Astrocyte (in vitro differentiated cells and primary cell): ENCODE measurements around the gene BOD1L1. TPM values are rescaled to one million over a fixed set of nuclear protein-coding genes. Genes with fewer than 3 reads are reported as not detected.
A peak's percentile ranks its signal among the peaks of the same experiment; 100 is the strongest.

Source experiments
- DNase-seq: peaks from one replicate; pipeline ENCODE4 v3.0.0-alpha.2; 2010; ENCODE audit warnings: low read depth
- FAIRE-seq: peaks from 2 replicates; lab custom pipeline; 2011; peaks lifted over from hg19 to GRCh38; lab: Jason Lieb, UNC
- H2AFZ ChIP-seq: 2 replicates; pipeline ENCODE4 v1.6.0; 2012; ENCODE audit warnings: low read depth, low read length, inconsistent platforms
- H3K27ac ChIP-seq: 2 replicates; pipeline ENCODE4 v1.5.1; 2011; ENCODE audit warnings: low read depth, low read length, inconsistent platforms
- H3K27me3 ChIP-seq: 2 replicates; pipeline ENCODE4 v1.6.0; 2011; ENCODE audit warnings: low read length, inconsistent platforms; ENCODE audit not compliant: insufficient read depth
- H3K36me3 ChIP-seq: 2 replicates; pipeline ENCODE4 v1.5.1; 2011; ENCODE audit warnings: low read length, inconsistent platforms; ENCODE audit not compliant: insufficient read depth
- H3K4me1 ChIP-seq: 2 replicates; pipeline ENCODE4 v1.5.1; 2011; ENCODE audit warnings: low read length, inconsistent platforms; ENCODE audit not compliant: insufficient read depth
- H3K4me2 ChIP-seq: 2 replicates; pipeline ENCODE4 v1.6.0; 2012; ENCODE audit warnings: low read length, inconsistent platforms
- H3K4me3 ChIP-seq: 2 replicates; pipeline ENCODE4 v1.5.1; 2011; ENCODE audit warnings: low read depth, mild to moderate bottlenecking, low read length, inconsistent platforms; ENCODE audit not compliant: insufficient read depth
- H3K79me2 ChIP-seq: 2 replicates; pipeline ENCODE4 v1.6.0; 2012; ENCODE audit warnings: mild to moderate bottlenecking, low read length, inconsistent platforms; ENCODE audit not compliant: insufficient read depth
- H3K9ac ChIP-seq: 2 replicates; pipeline ENCODE4 v1.6.0; 2012; ENCODE audit warnings: mild to moderate bottlenecking, low read length, inconsistent platforms
- H3K9me3 ChIP-seq: 2 replicates; pipeline ENCODE4 v1.5.1; 2012; ENCODE audit warnings: low read depth, mild to moderate bottlenecking, low read length, inconsistent platforms; ENCODE audit not compliant: insufficient read depth
- H4K20me1 ChIP-seq: 2 replicates; pipeline ENCODE4 v1.6.0; 2012; ENCODE audit warnings: low read length, inconsistent platforms; ENCODE audit not compliant: insufficient read depth
- H3K27ac Mint-ChIP-seq: one replicate; pipeline ENCODE4 v1.8.0; 2021; ENCODE audit warnings: mild to moderate bottlenecking, mixed read lengths; ENCODE audit not compliant: unreplicated experiment
- H3K27me3 Mint-ChIP-seq: one replicate; pipeline ENCODE4 v1.8.0; 2021; ENCODE audit warnings: low read depth, mixed read lengths; ENCODE audit not compliant: unreplicated experiment
- H3K36me3 Mint-ChIP-seq: one replicate; pipeline ENCODE4 v1.8.0; 2021; ENCODE audit warnings: low read depth, mixed read lengths; ENCODE audit not compliant: unreplicated experiment
- H3K4me1 Mint-ChIP-seq: one replicate; pipeline ENCODE4 v1.8.0; 2021; ENCODE audit warnings: low read depth, mixed read lengths; ENCODE audit not compliant: unreplicated experiment
- H3K4me3 Mint-ChIP-seq: one replicate; pipeline ENCODE4 v1.8.0; 2021; ENCODE audit warnings: mild to moderate bottlenecking, moderate library complexity, mixed read lengths; ENCODE audit not compliant: unreplicated experiment
- H3K9me3 Mint-ChIP-seq: one replicate; pipeline ENCODE4 v1.8.0; 2021; ENCODE audit warnings: mild to moderate bottlenecking, mixed read lengths; ENCODE audit not compliant: unreplicated experiment
- CTCF ChIP-seq: IDR thresholded peaks from 2 replicates; pipeline ENCODE4 v1.5.1; 2011; ENCODE audit warnings: low read depth, mild to moderate bottlenecking, inconsistent platforms, low read length, moderate library complexity; ENCODE audit not compliant: insufficient read depth
- EZH2 ChIP-seq: IDR thresholded peaks from 2 replicates; pipeline ENCODE4 v1.6.1; 2012; ENCODE audit warnings: mild to moderate bottlenecking, low read length, inconsistent platforms; ENCODE audit not compliant: insufficient read depth
- total RNA-seq: library from RNA; stranded (reverse); gene quantifications from 2 replicates; pipeline ENCODE4 v1.2.1, GENCODE V29; 2021

Gene BOD1L1
- total RNA-seq, 1 donor from 2014 or later: 47.2 TPM

- FAIRE-seq (no peak), DNase-seq (no peak)
- Mint-ChIP-seq H3K4me1 (peaks cover 11% of the 10 kb centered on the region), H3K36me3 (peaks cover 43% of the 10 kb centered on the region), H3K27me3 (no peaks in the 10 kb centered on the region), H3K4me3 (no peak overlapping the region), H3K27ac (no peak overlapping the region), H3K9me3 (no peaks in the 10 kb centered on the region)
- Histone ChIP-seq H3K9ac (no peak overlapping the region), H3K4me2 (no peak overlapping the region), H3K4me3 (no peak overlapping the region), H3K4me1 (no peaks in the 10 kb centered on the region), H3K27ac (no peak overlapping the region), H3K79me2 (no peaks in the 10 kb centered on the region), H3K36me3 (peaks cover 54% of the 10 kb centered on the region), H2AFZ (no peak overlapping the region), H4K20me1 (peaks cover 3% of the 10 kb centered on the region), H3K9me3 (no peaks in the 10 kb centered on the region), H3K27me3 (no peaks in the 10 kb centered on the region)
- no peak for TF ChIP-seq CTCF
- TF ChIP-seq EZH2: no peak
These were observed 25.7 kb downstream of the BOD1L1 start for GRCh38 chr4:13601848-13602247.

- no peak overlapping the region for H3K4me2 ChIP-seq
- peaks cover 3% of the 10 kb centered on the region for H4K20me1 ChIP-seq
- no peaks in the 10 kb centered on the region for H3K27me3 Mint-ChIP-seq
- H3K4me1 Mint-ChIP-seq: peaks cover 14% of the 10 kb centered on the region
- DNase-seq (no peak), FAIRE-seq (no peak)
- H3K4me1 ChIP-seq: no peaks in the 10 kb centered on the region
- no peak overlapping the region for H3K4me3 Mint-ChIP-seq
- peaks cover 48% of the 10 kb centered on the region for H3K36me3 ChIP-seq
- no peak overlapping the region for H3K9ac ChIP-seq
- H3K27ac Mint-ChIP-seq: no peak overlapping the region
- no peaks in the 10 kb centered on the region for H3K9me3 Mint-ChIP-seq
- peaks cover 47% of the 10 kb centered on the region for H3K36me3 Mint-ChIP-seq
- H2AFZ ChIP-seq: no peak overlapping the region
- H3K9me3 ChIP-seq: no peaks in the 10 kb centered on the region
- no peaks in the 10 kb centered on the region for H3K27me3 ChIP-seq
- H3K4me3 ChIP-seq: no peak overlapping the region
- no peaks in the 10 kb centered on the region for H3K79me2 ChIP-seq
- TF ChIP-seq EZH2: no peak
- no peak for TF ChIP-seq CTCF
- no peak overlapping the region for H3K27ac ChIP-seq
These were observed 26.5 kb downstream of the BOD1L1 start for GRCh38 chr4:13601048-13601447.

GRCh38 chr4:13599159-13599558 is 28.4 kb downstream of the BOD1L1 start:
- no peaks in the 10 kb centered on the region for H3K27me3 ChIP-seq
- no peak overlapping the region for H2AFZ ChIP-seq
- H3K4me3 ChIP-seq: no peak overlapping the region
- Mint-ChIP-seq H3K4me3 (no peak overlapping the region), H3K4me1 (peaks cover 14% of the 10 kb centered on the region), H3K27ac (peak overlapping the region; percentile 48), H3K27me3 (no peaks in the 10 kb centered on the region), H3K9me3 (no peaks in the 10 kb centered on the region), H3K36me3 (peaks cover 48% of the 10 kb centered on the region)
- H3K79me2 ChIP-seq: no peaks in the 10 kb centered on the region
- peaks cover 3% of the 10 kb centered on the region for H4K20me1 ChIP-seq
- H3K9ac ChIP-seq: no peak overlapping the region
- H3K36me3 ChIP-seq: peaks cover 35% of the 10 kb centered on the region
- no peaks in the 10 kb centered on the region for H3K4me1 ChIP-seq
- TF ChIP-seq CTCF (peak; percentile 30), EZH2 (no peak)
- DNase-seq (no peak), FAIRE-seq (no peak)
- no peak overlapping the region for H3K4me2 ChIP-seq
- no peaks in the 10 kb centered on the region for H3K9me3 ChIP-seq
- no peak overlapping the region for H3K27ac ChIP-seq
